ENCODE data around the gene DDX24.

GRCh38 chr14:94128216-94128839, 47.3 kb upstream of the DDX24 start:
- TF ChIP-seq, protein P1, sequence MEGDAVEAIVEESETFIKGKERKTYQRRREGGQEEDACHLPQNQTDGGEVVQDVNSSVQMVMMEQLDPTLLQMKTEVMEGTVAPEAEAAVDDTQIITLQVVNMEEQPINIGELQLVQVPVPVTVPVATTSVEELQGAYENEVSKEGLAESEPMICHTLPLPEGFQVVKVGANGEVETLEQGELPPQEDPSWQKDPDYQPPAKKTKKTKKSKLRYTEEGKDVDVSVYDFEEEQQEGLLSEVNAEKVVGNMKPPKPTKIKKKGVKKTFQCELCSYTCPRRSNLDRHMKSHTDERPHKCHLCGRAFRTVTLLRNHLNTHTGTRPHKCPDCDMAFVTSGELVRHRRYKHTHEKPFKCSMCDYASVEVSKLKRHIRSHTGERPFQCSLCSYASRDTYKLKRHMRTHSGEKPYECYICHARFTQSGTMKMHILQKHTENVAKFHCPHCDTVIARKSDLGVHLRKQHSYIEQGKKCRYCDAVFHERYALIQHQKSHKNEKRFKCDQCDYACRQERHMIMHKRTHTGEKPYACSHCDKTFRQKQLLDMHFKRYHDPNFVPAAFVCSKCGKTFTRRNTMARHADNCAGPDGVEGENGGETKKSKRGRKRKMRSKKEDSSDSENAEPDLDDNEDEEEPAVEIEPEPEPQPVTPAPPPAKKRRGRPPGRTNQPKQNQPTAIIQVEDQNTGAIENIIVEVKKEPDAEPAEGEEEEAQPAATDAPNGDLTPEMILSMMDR (conservative IDR thresholded peaks at IDR 0.05; ENCODE audit: low read length) = no peak
- no peak for TF ChIP-seq EZH2phosphoT487 (IDR thresholded peaks at IDR 0.05; ENCODE audit: borderline replicate concordance, low read depth, low read length)

All from OCI-LY7 (cell line).